ENCODE measurements around the gene ASNSD1. TPM values are rescaled to one million over a fixed set of nuclear protein-coding genes. Genes with fewer than 3 reads are reported as not detected.
A peak's percentile ranks its signal among the peaks of the same experiment; 100 is the strongest.

The ASNSD1 gene
- total RNA-seq, result 10 to 100 TPM; 40.3 to 76.1 (median 52.9) TPM

- Histone ChIP-seq H3K9me3 (no peaks in the 10 kb centered on the region), H3K27ac (peak within 1 kb of the TSS; percentile 74 to 89 (median 86)), H3K4me3 (peak within 1 kb of the TSS; percentile 72 to 91), H3K27me3 (no peaks in the 10 kb centered on the region), H3K36me3 (peaks cover 0 to 8% of the 10 kb centered on the region in 2 donors), H3K4me1 (peaks cover 0 to 37% (median 8%) of the 10 kb centered on the region in 3 donors)
- 0% methylated on average over 14 to 15 of the region's 46 CpGs for WGBS, 2 donors (ENCODE audit: low coverage in 1 of 2)
- ATAC-seq, result peak; percentile 99
- TF ChIP-seq POLR2A (IDR thresholded peaks at IDR 0.05) (peak; percentile 69 to 79), EP300 (IDR thresholded peaks at IDR 0.05) (no peak), POLR2AphosphoS5 (IDR thresholded peaks at IDR 0.05) (peak; percentile 89), CTCF (IDR thresholded peaks at IDR 0.05) (peak; percentile 91 to 100 (median 97))
Observed at GRCh38 chr2:189661148-189661956, at the start of gene ASNSD1. Gene ASNSD1, plus strand, starts transcription at chr2:189661459. Its CDS starts 4,674 bp downstream, at chr2:189666133.

GRCh38 chr2:189613077-189613636 is 48.1 kb upstream of the ASNSD1 start:
- no peaks in the 10 kb centered on the region for H3K27me3 ChIP-seq
- H3K4me3 ChIP-seq, result peak overlapping the region; percentile 17 to 22
- TF ChIP-seq CTCF (IDR thresholded peaks at IDR 0.05), result no peak
- no peak for TF ChIP-seq POLR2AphosphoS5 (IDR thresholded peaks at IDR 0.05)
- TF ChIP-seq POLR2A (IDR thresholded peaks at IDR 0.05), result no peak
- no peak for TF ChIP-seq EP300 (IDR thresholded peaks at IDR 0.05)
- peak; percentile 68 for ATAC-seq
- no peaks in the 10 kb centered on the region for H3K36me3 ChIP-seq
- H3K27ac ChIP-seq, result peak overlapping the region in 2 of 4 donors; percentile 26 to 29
- H3K9me3 ChIP-seq, result no peaks in the 10 kb centered on the region
- H3K4me1 ChIP-seq, result peaks cover 0 to 17% (median 0%) of the 10 kb centered on the region in 3 donors
- 7 to 26% methylated on average over 5 to 6 of the region's 6 CpGs for WGBS, 2 donors (ENCODE audit: low coverage in 1 of 2)

GRCh38 chr2:189613650-189614420 is 47.4 kb upstream of the ASNSD1 start:
- H3K27ac ChIP-seq, result peak overlapping the region in 1 of 4 donors; percentile 26
- WGBS, 2 donors (ENCODE audit: low coverage in 1 of 2), result 36% methylated on average over 1 to 2 of the region's 2 CpGs

GRCh38 chr2:189614585-189614984 is 46.7 kb upstream of the ASNSD1 start:
- H3K36me3 ChIP-seq, result no peaks in the 10 kb centered on the region
- no peak for ATAC-seq
- TF ChIP-seq CTCF (IDR thresholded peaks at IDR 0.05) (no peak), EP300 (IDR thresholded peaks at IDR 0.05) (no peak), POLR2A (IDR thresholded peaks at IDR 0.05) (no peak), POLR2AphosphoS5 (IDR thresholded peaks at IDR 0.05) (no peak)
- WGBS, 2 donors (ENCODE audit: low coverage in 1 of 2), result 75 to 79% methylated on average over 4 of the region's 4 CpGs
- H3K9me3 ChIP-seq, result no peaks in the 10 kb centered on the region
- no peak overlapping the region for H3K4me3 ChIP-seq
- no peak overlapping the region for H3K27ac ChIP-seq
- no peaks in the 10 kb centered on the region for H3K27me3 ChIP-seq
- peaks cover 0 to 17% (median 0%) of the 10 kb centered on the region in 3 donors for H3K4me1 ChIP-seq

More at GRCh38 chr2:189613650-189614420, 47.4 kb upstream of the ASNSD1 start:
- Histone ChIP-seq H3K9me3 (no peaks in the 10 kb centered on the region), H3K27me3 (no peaks in the 10 kb centered on the region), H3K4me3 (no peak overlapping the region), H3K4me1 (peaks cover 0 to 17% (median 0%) of the 10 kb centered on the region in 3 donors), H3K36me3 (no peaks in the 10 kb centered on the region)
- TF ChIP-seq POLR2A (IDR thresholded peaks at IDR 0.05) (no peak), EP300 (IDR thresholded peaks at IDR 0.05) (no peak), CTCF (IDR thresholded peaks at IDR 0.05) (no peak), POLR2AphosphoS5 (IDR thresholded peaks at IDR 0.05) (no peak)
- ATAC-seq, result no peak

All from gastroesophageal sphincter (tissue), 4 donors.